ENCODE measurements around the gene RXRA.

RXRA gene

GRCh38 chr9:134325096-134325812 is 1.0 kb upstream of the RXRA start:
- no peak for DNase-seq

- no peak for DNase-seq
These were observed 708 bp downstream of the RXRA start for GRCh38 chr9:134326724-134327601.

GRCh38 chr9:134327671-134328231 is 1.5 kb downstream of the RXRA start:
- DNase-seq: no peak

- DNase-seq: no peak
These were observed 2.1 kb downstream of the RXRA start for GRCh38 chr9:134328341-134328840.

GRCh38 chr9:134328841-134329575 is 2.8 kb downstream of the RXRA start:
- DNase-seq: no peak

GRCh38 chr9:134329576-134329855 is 3.3 kb downstream of the RXRA start:
- DNase-seq: no peak

GRCh38 chr9:134329886-134330285 is 3.6 kb downstream of the RXRA start:
- no peak for DNase-seq

- DNase-seq: no peak
These were observed 4.3 kb downstream of the RXRA start for GRCh38 chr9:134330590-134330989.

GRCh38 chr9:134331186-134332025 is 5.2 kb downstream of the RXRA start:
- no peak for DNase-seq

GRCh38 chr9:134332266-134332665 is 6.0 kb downstream of the RXRA start:
- DNase-seq: no peak

GRCh38 chr9:134332841-134333233 is 6.6 kb downstream of the RXRA start:
- DNase-seq: no peak

GRCh38 chr9:134333234-134333873 is 7.1 kb downstream of the RXRA start:
- no peak for DNase-seq

GRCh38 chr9:134333874-134334581 is 7.8 kb downstream of the RXRA start:
- DNase-seq: no peak

GRCh38 chr9:134335061-134335460 is 8.8 kb downstream of the RXRA start:
- no peak for DNase-seq

- no peak for DNase-seq
These were observed 9.4 kb downstream of the RXRA start for GRCh38 chr9:134335486-134336220.

- no peak for DNase-seq
These were observed 10.0 kb downstream of the RXRA start for GRCh38 chr9:134336228-134336627.

GRCh38 chr9:134336924-134337323 is 10.7 kb downstream of the RXRA start:
- DNase-seq: no peak

GRCh38 chr9:134337469-134337868 is 11.2 kb downstream of the RXRA start:
- DNase-seq: no peak

- DNase-seq: no peak
These were observed 12.3 kb downstream of the RXRA start for GRCh38 chr9:134338394-134339182.

All from activated naive CD4-positive, alpha-beta T cell treated with anti-CD3 and anti-CD28 coated beads, Interleukin-2, amount 50 U/mL, for 16 hours (primary cell).